Parathyroid adenoma (tissue), 2 donors: ENCODE measurements around the gene CRB2.

ENCODE experiments used
- H2AFZ ChIP-seq: fragments of 300-600 bp; sonication (generic); one replicate; pipeline ENCODE4 v1.7.0; 2017; ENCODE audit warnings: antibody characterized with exemption, mild to moderate bottlenecking
- H3K27ac ChIP-seq: fragments of 300-600 bp; sonication (generic); one replicate; pipeline ENCODE4 v1.7.0; 2017
- H3K27me3 ChIP-seq: fragments of 300-600 bp; sonication (generic); one replicate; pipeline ENCODE4 v1.7.0; 2017; ENCODE audit warnings: low read length; ENCODE audit not compliant: control insufficient read depth, insufficient read depth
- H3K36me3 ChIP-seq: fragments of 300-600 bp; sonication (generic); one replicate; pipeline ENCODE4 v1.7.0; 2017; ENCODE audit warnings: low read length; ENCODE audit not compliant: control insufficient read depth, insufficient read depth
- H3K4me1 ChIP-seq: fragments of 300-600 bp; sonication (generic); one replicate; pipeline ENCODE4 v1.7.0; 2017; ENCODE audit warnings: control low read depth
- H3K4me2 ChIP-seq: fragments of 300-600 bp; sonication (generic); one replicate; pipeline ENCODE4 v1.7.0; 2017; ENCODE audit warnings: low read length
- H3K4me3 ChIP-seq: fragments of 300-600 bp; sonication (generic); one replicate; pipeline ENCODE4 v1.7.0; 2017; ENCODE audit warnings: low read depth, low read length
- H3K79me2 ChIP-seq: fragments of 300-600 bp; sonication (generic); one replicate; pipeline ENCODE4 v1.7.0; 2017; ENCODE audit warnings: control low read depth
- H3K9ac ChIP-seq: fragments of 300-600 bp; sonication (generic); one replicate; pipeline ENCODE4 v1.7.0; 2017; ENCODE audit warnings: mild to moderate bottlenecking
- H3K9me3 ChIP-seq: fragments of 300-600 bp; sonication (generic); one replicate; pipeline ENCODE4 v1.7.0; 2017; ENCODE audit warnings: low read length; ENCODE audit not compliant: control insufficient read depth
- CTCF ChIP-seq: fragments of 300-600 bp; sonication (generic); IDR thresholded peaks from one replicate; pipeline ENCODE4 v1.7.0; 2017; ENCODE audit warnings: antibody characterized with exemption, mild to moderate bottlenecking
- donor health status: primary hyperparathyroidism.

Gene CRB2

DNA sequence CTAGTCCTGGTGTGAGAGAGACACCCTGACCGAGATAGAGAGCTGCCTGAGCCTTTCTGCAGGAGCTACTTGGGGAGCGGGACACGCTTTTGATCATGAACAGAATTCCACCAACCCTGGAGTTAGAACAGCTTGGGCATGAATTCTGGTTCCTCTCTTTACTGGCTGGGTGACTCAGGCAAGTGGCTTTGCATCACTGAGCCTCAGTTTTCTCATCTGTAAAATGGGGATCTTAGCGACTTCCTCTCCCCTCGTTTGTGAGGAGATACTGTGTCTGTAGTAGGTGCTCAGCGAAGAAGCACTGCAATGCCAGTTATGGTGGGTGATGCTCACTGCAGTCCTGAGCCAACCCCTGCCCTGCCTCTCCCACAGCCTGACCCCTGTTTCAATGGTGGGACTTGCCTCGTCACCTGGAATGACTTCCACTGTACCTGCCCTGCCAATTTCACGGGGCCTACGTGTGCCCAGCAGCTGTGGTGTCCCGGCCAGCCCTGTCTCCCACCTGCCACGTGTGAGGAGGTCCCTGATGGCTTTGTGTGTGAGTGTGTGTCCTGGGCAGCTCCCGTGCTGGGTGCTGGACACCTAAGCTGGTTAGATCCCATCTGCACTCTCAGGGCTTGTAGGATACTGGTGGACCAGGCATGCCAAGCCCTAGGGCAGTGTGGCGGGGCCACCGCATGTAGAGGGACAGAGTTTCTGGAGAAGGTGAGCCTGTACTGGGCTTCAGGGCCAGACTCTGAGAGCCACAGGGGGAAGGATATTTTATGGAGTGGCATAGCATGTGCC is 16.0 kb downstream of the CRB2 start:
- Histone ChIP-seq H2AFZ (no peak overlapping the region), H3K79me2 (no peaks in the 10 kb centered on the region), H3K36me3 (no peaks in the 10 kb centered on the region), H3K4me2 (no peak overlapping the region), H3K9me3 (no peaks in the 10 kb centered on the region), H3K27ac (no peak overlapping the region), H3K4me1 (no peaks in the 10 kb centered on the region), H3K4me3 (no peak overlapping the region), H3K27me3 (no peaks in the 10 kb centered on the region), H3K9ac (no peak overlapping the region)
- TF ChIP-seq CTCF: no peak

GRCh38 chr9:123372766-123373446 is 16.9 kb downstream of the CRB2 start:
- TF ChIP-seq CTCF: no peak
- H3K27me3 ChIP-seq: no peaks in the 10 kb centered on the region
- H3K27ac ChIP-seq: no peak overlapping the region

GRCh38 chr9:123373447-123373923 is 17.5 kb downstream of the CRB2 start:
- H3K4me1 ChIP-seq: no peaks in the 10 kb centered on the region
- H3K27ac ChIP-seq: no peak overlapping the region
- no peak overlapping the region for H3K4me3 ChIP-seq
- no peak for TF ChIP-seq CTCF
- H3K9me3 ChIP-seq: no peaks in the 10 kb centered on the region
- H3K36me3 ChIP-seq: no peaks in the 10 kb centered on the region
- no peak overlapping the region for H3K4me2 ChIP-seq
- H2AFZ ChIP-seq: no peak overlapping the region
- H3K79me2 ChIP-seq: no peaks in the 10 kb centered on the region
- H3K27me3 ChIP-seq: no peaks in the 10 kb centered on the region
- H3K9ac ChIP-seq: no peak overlapping the region

More at GRCh38 chr9:123372766-123373446, 16.9 kb downstream of the CRB2 start:
- H3K4me3 ChIP-seq: no peak overlapping the region
- no peak overlapping the region for H3K4me2 ChIP-seq
- no peak overlapping the region for H3K9ac ChIP-seq
- H3K4me1 ChIP-seq: no peaks in the 10 kb centered on the region
- no peaks in the 10 kb centered on the region for H3K9me3 ChIP-seq
- no peaks in the 10 kb centered on the region for H3K79me2 ChIP-seq
- H3K36me3 ChIP-seq: no peaks in the 10 kb centered on the region
- H2AFZ ChIP-seq: no peak overlapping the region

DNA sequence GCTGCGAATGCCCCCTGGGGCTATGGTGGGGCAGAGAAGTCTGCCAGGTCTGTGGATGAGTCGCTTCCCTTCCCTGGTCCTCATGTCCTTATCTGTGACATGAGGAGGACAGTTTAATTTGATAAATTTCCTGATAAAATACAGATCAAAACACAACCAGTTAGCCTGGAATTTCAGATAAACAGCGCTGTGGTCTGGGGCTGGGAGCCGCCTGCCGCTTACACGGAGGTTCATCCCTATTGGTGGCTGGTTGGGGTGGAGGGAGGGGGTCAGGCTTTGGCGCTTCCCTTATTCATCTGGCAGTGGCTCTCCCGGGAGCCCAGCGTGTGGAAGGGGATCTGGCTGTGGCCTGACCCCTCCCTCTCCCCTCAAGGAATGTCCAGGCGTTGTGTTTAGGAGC is 17.9 kb downstream of the CRB2 start:
- H3K27ac ChIP-seq: no peak overlapping the region
- H2AFZ ChIP-seq: no peak overlapping the region
- no peak for TF ChIP-seq CTCF
- no peaks in the 10 kb centered on the region for H3K79me2 ChIP-seq
- no peak overlapping the region for H3K4me2 ChIP-seq
- H3K36me3 ChIP-seq: no peaks in the 10 kb centered on the region
- no peaks in the 10 kb centered on the region for H3K9me3 ChIP-seq
- H3K27me3 ChIP-seq: no peaks in the 10 kb centered on the region
- no peaks in the 10 kb centered on the region for H3K4me1 ChIP-seq
- no peak overlapping the region for H3K4me3 ChIP-seq
- no peak overlapping the region for H3K9ac ChIP-seq
